Mucosa of gallbladder (tissue), 1 donor: Measurements from ENCODE around the gene LRFN2. TPM values are rescaled to one million over a fixed set of nuclear protein-coding genes. Genes with fewer than 3 reads are reported as not detected.

Experiments used
- DNase-seq: peaks from one replicate; pipeline ENCODE4 v3.0.0-alpha.2; 2020; ENCODE audit warnings: low spot score
- total RNA-seq: library from RNA; stranded (reverse); gene quantifications from one replicate; pipeline ENCODE4 v1.2.1, GENCODE V29; 2021
- donor health status: DM: no; HTN: no; CAD: no.

The LRFN2 gene
- total RNA-seq, 1 donor from 2014 or later = not detected

DNA sequence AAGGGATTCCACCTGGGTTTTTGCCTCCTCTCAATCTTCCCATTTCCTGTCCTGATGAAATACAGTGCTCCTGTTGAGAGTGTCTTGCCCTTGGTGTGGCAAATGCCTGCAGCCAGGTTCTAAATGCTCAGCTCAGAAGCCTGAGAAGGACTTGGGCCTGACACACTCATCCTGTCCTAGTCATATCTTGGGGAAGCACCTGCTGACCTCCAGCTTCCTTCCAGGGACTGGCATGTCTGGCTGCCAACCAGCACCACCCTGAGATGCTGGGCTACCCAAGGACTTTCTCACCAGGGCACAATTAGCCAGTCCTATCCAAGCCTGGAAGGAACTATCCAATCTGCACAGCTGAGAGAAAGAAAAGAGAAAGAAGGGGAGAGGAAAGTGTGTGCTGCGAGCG is 43.4 kb downstream of the LRFN2 start:
- no peak for DNase-seq

DNA sequence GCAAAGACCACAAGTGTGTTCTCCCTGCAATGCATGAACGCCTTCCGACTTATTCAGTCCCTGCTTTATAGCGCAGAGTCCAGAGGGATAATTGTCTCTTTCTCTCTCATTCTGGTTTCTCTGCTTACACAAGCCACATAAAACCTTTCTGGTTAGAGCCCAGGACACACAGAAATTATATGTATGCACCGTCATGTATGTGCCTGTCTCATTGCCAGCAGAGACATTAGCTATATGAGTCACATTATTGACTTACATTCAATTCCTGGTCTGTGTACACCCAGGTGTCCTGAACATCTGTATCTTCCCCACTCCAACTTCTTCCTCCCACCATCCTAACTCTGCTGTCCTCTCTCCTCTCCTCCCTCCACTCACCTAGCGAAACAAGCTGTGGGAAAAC is 44.0 kb downstream of the LRFN2 start:
- DNase-seq = no peak

DNA sequence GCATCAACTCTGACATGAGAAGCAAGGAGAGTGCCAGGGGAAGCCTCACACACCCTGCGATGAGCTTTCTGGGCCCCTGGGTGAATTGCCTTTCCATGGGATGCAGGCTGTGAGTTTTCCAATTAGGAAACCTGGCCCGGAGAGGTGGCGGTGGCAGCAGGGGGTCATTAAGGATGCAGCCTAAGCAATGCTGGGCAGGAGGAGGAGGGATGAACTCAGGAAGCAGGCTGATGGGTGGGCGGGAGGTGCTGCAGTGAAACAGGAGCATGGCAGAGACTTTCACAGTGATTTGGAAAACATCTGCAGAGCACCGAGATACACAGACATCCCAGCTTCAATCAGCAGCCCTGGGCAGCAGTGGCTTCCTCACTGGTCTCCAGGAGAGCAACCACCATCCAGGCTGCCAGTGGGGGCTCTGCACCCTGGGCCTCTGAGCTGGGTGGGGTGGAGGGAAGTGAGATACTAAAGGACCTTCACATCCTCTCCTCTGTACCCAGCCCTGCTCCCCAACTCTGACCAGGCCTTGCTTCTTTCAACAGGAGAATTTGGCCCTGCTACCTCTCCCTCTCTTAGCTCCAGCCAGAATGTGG is 44.9 kb downstream of the LRFN2 start:
- DNase-seq = no peak

DNA sequence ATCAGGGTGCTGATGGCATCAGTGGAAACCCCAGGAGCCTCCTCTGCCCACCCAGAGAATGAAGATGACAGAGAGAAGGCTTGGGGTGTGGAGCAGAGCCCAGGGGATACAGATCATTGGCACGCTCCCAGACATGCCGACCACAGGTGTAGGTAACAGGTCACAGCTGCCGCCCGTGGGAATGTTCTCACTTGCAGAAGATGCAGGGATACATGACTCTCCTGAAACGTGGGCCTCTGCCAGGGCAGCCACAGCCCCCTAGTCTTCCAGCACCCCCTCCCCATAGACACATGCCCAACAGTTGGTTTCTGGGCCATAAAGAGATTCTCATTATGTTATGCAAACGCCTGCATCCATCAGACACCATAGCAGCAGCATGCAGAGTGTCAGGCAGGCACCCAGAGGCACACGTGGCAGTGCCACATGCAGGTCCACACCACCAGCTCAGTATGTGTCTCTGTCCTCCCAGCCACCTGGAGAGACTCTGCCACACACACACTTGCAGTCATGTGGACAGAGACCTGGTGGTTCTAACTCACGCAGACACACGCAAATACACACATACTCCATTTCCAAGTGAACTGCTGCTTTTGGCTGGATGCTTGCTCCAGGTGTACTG is 45.5 kb downstream of the LRFN2 start:
- DNase-seq = no peak

DNA sequence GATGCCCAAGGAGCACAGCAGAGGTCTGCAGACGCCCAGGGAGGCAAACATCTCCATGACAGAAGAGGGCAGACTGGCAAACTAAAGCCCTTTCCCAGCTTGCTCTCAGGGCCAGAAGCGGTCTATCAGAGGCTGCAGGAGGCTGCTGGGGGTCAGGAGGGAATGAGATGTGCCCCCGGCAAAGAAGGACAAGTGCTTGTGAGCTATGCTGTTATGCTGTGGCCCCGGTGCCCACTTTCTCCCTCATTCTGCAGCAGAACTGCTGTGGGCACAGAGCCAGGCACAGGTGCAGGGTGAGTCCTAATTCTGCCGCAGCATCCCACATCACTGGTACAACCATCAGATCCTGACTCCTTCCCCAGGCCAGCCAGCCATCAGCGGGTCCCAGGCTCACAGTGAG is 46.4 kb downstream of the LRFN2 start:
- DNase-seq = no peak

DNA sequence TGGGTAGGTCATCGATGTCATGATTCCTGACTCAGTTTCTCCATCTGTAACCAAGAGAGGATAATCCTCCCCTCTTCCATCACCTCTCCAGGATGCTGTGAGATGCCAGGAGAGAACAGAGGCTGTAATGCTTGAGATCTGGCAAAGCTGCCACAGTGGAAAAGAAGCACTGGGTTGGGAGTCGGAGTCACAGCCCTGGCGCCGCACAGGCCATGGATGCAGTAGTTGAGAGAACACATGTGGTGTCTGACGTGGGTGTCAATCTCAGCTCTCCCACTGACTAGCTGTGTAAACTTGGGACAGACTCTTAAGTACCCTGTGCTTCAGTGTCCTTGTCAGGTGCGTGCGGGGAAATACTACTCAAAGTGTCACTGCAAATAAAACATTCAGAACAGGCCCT is 47.3 kb downstream of the LRFN2 start:
- no peak for DNase-seq

DNA sequence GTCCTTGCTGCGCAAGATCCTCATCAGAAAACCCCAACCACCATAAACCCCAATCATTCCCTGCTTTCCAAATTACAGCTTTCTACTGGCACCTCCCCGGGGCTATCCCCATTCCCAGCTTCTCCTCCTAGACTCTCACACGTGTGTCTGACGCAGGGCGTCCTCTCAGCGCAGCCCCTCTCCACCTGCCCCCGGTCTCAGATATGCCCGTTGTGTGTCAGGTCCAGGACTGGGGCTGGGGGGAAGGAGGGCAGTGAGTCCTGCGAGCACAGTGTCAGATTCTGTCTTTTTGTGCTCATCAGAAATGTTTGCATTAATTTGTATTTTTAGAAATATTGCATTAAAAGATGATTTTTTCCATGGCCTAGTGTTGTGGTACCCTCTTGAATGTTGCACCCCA is 48.6 kb downstream of the LRFN2 start:
- DNase-seq = no peak

DNA sequence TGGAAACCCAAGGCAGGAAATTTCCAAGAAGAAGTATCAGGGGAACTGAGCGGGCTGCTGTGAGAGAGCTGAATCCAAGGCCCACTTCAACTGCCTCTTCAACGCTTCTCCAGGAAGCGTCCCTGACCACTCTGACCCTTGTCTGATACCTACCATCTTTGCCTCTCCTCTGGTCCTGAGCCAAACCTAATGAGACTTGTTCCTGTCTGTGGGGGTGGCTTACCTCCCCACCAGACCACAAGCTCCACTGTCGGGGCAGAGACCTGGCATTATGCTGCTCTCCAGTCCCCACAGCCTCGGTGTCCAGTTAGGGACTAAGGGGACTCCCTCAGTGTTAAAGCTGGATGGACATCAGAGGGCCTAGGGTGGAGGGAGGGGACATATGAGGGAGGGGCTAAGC is 49.7 kb downstream of the LRFN2 start:
- DNase-seq = no peak

DNA sequence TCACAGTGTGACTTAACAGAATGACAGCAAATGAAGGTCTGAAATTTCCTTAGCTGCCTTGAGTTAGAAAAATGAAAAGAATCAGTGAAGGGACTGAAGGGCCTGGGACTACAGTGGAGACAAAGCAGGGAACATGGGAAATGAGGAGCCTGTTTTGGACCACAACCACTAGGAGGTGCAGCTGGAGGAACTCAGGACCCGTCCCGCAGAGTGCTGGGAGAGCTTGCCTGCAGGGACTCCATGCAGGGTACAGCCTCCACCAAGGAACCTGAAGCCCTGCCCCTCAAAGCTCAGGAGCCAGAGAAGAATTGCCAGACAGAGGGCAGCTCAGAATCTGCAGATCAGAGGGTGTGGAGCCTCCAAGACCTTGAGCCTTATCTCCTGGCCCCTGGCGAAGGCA is 50.7 kb downstream of the LRFN2 start:
- DNase-seq = no peak

DNA sequence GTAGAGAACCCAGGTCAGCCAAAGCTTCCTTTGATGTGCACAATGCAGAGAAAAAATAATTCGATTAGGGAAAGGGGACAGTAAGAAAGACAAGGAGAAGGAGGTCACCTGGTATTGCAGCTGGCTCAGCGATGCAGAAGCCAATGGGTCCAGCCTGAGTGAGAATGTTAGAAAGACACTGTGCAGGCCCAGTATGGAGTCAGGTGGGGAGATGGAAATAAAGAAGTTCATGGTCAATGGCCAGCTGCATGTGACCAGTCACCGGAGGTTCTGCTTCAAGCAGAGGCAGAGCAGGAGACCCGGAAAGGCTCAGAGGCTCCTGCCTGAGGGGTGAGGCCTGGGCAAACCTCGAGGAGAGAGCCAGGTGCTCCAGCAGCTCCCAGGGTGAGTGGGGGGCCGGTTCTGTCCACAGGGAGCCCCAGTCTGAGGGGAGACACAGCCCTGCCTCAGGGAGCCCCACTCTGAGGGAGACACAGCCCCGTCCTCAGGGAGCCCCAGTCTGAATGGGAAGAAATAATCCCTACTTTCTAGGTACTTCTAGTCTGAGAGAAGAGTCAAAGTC is 51.3 kb downstream of the LRFN2 start:
- no peak for DNase-seq

DNA sequence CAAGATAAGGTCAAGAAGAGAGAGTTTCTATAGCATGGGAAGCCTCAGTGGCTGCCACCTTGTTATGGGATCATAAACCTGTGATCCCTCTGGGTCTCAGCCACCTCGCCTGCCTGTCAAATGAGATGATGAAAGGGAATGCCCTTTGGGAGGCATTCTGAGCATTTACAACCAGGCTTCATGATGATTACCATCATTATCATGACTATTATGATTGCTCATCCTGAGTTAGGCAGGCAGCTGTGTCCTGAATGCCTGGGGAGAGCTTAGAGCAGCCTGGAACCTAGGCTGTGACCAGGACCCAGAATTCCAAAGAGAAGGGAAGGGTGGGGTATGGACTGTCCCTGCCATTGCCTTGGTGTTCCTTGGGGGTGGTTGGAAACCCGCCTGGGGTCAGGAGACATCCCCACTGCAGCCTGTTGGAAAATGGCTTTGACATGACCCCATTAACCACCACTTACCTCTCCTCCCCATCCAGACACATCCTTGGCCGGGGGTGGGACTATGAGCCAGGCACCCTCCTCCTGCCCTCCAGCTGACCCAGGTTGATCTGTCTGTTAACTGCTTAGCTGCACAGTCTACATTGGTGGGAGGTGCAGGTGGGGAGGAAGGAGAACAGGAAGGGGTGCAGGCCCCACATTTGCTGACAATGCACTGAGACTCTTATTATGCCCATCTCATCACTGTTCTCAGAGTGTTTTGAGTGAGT is 51.9 kb downstream of the LRFN2 start:
- no peak for DNase-seq

DNA sequence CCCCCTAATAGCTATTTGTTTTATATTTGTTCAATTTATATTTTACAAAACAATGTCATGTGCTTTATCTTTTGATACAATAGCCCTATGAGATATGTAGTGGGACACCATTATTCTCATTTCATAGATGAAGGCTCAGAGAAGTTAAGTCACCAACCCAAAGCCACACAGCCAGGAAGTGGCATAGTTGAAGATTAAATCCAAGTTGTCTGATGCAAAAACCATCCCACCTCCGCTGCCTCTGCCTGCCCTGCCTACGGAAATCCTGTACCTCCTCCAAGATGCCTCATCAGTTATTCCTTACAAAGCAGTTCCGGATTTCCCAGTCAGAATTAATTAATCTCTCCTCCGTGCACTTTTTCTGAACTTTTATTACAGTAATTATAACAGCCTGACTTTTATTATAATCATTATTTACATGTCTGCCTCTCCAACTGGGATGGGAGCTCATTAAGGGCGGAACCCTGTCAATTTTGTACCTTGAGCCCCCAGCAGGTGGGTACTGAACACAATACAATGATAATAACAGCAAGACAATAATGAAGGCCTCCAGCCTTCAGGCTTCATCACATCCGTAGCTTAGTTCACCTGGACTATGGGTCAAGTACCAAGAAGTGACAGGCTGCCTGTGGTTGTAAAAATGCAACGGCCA is 54.7 kb downstream of the LRFN2 start:
- no peak for DNase-seq

DNA sequence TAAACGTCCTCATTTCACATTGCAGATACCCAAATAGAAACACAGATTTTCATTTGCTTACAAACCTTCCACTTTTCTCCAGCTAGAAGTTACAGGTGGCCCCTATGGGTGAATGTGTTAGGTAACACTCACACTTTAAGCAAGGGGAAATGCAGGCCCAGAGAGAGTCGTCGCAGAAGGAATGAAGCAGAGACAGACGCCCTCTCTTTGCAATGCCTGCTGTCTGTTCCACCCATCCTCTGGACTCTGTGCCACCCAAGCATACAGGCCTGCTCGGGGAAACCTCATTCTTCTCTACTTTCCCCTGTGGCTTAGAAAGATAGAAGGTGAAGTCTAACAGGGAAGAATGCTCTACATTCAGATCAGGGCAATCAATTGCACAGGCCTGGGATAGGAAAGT is 57.2 kb downstream of the LRFN2 start:
- no peak for DNase-seq

DNA sequence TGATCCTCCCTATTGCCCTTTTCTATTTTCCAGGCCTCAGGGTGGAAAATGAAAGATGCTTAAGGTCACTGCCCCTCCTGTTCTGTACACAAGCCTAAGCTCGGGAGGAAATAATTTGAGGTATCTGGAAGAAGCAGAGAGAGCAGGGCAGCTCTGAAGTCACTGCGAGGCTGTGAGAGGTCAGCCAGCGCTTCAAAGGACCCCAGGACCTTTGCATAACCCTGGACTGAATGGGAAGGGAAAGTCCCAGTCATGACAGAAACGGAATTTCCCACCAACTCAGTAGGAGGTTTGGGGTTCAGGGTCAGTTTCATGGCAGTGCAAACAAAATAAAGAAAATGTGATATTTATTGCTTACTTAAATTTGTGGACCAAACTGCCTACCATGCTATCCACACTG is 58.1 kb downstream of the LRFN2 start:
- no peak for DNase-seq

DNA sequence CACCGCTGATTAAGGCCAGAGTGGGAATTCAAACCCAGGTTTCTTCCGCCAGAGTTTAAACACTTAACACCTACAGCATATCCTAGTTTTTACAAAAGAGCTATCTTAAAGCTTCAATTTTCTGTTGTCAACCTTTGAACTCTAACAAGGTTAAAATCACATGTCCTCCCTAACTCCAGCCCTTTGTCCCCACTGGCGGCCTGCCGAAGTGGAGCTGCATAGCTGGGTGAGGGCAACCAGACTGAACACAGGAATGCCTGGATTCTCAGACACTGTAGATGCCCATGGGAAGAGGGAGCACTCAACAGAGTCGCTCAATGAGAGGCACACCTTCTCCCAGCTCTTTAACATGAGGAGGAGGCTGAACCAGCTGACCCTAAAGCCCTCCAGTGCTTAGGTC is 59.1 kb downstream of the LRFN2 start:
- no peak for DNase-seq

DNA sequence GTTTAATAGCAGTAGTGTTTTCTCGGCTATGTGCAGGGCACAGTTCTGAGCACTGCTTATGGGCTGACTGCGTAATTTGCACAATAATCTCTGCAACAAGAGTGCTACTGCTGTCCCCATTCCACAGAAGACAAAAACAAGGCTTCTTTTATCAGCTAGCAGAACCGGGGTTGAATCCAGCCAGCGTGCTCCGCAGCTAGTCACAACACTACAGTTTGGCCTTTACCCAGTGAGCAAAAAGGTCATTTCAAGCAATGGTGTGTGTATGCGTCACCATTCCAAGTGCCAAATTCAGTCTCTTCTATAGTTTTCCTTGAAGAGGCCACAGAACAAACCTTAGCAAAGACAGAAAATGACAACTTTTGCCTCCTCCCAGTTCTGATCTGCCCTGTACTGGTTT is 61.1 kb downstream of the LRFN2 start:
- DNase-seq = no peak

DNA sequence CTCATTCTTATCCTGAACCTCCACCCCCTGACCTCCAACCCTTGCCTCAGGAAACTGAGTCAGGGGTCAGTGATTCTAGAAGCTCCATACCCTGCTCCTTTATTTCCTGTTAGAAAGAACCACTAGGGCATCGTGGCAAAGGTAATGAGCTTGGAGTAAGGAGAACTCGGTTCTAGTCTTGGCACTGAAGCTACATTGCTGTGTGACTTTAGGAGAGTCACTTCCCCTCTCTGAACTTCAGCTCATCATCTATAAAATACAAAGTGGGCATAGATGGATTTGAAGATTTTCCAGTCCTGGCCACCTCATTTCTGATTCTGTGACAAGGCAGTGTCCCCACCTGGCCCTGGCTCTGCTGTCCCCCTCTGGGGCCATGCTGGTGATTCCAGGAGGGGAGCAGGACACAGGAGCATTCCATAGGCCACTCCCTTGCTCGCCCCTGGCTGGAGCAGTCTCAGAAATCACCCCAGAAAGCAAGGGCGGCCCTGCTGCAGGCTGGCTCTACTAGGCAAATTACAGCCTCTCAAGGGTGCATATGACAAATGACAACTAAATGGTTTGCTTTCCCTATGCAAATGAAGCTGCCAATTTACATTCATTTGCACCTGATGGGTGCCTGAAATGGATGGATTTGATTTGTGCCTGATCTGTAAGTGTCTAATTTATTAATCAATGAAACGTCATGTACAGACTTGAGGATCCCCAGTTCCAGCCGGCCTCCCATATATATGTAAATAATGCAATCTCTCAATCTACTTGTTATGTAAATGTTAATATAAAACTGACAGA is 62.2 kb downstream of the LRFN2 start:
- no peak for DNase-seq

DNA sequence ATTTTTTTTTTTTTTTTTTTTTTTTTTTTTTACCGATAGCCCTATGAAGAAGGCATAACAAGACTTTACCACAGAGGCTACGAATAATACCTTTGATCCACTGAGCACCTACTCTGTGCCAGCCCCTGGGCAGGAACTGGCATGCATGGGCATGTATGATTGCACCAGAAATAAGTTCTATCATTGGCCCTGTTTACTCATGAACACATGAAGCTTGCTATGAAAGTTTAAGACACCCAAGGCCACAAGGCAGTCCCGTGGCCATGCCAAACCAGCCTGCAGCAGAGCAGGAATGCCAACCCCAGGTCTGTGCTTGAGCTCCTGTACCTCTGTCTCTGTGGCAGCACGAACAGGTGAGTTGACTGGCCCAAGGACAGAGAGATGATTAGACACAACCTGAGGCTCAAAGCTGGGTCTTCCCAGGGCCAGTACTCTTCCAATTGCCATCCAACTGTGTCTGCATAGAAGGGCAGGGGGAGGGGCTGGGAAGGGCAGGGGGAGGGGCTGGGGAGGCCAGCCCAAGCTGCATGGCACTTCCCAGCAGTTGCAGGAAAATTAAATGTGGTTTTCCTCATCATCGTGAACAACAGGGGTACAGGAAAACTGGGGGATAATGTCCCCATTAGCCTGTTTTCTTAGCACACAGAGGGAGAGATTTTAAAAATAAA is 63.5 kb downstream of the LRFN2 start:
- no peak for DNase-seq

DNA sequence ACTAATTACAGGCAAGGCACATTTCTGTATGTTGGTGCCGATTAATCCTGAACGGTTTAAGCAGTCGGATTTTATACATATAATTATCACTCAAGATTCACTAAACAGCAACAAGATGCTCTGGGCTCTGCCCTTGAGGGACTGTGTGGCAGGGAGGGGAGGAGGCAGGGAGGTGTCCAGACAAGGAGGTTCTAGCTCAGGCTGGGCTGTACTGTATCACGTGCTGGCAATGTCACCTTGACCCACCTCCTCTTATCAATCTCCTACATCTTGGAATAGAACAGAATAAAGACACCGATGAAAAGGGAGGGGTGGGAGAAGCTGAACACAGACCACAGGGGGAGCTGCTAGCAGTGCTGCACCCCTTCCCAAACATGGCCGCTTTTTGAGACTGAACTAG is 65.7 kb downstream of the LRFN2 start:
- DNase-seq = no peak

DNA sequence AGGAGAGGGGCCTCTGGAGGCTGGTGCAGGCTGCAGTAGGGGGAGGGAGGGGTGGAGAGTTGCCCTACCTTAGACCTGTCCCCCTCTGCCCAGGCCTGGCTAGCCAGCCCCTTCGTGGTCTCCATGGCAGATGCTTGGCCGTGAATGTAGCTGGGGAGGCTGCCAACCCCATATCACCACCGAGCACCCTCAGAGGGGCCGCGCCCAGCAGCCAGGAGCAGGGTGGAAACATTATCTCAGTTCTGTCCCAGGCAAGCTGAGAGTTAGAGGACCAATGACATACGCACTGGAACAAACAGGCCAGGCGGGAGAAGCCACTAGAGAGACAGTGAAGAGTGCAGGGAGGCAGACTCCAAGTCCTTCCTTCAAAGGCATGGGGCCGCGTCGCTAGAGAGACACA is 66.5 kb downstream of the LRFN2 start:
- DNase-seq = no peak

DNA sequence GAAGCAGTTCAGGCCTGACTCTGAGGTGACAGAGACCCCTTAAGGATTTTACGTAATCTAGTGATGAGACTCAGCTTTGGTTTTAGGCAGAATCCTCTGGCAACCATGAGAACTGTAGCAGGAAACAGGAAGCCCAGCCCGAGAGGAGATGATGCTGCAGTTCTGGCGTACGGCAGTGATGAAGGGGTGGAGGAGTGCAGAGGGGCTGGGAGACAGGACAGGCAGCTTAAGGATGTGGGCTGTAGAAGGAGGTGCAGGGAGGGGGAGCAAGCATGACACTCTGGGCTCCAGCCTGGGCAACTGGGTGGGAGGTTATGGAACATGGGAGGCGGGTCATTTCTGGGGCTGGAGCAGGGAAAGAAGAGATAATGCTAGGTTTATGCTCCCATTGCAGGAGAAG is 67.1 kb downstream of the LRFN2 start:
- DNase-seq = no peak
